Endothelial cell of umbilical vein (primary cell): ENCODE data around the gene NUDT9. TPM values are rescaled to one million over a fixed set of nuclear protein-coding genes. Genes with fewer than 3 reads are reported as not detected.
"Not testable (repeated sequence)": the region's sequence is repeated elsewhere in the genome, so short reads cannot be mapped to it uniquely, and the experiment has no call there.

Source experiments
- BruUV-seq: library from RNA; stranded (reverse); fragments of 400-500 nt; replicated peaks from 2 replicates; lab custom pipeline; 2021; lab: Mats Ljungman, UMichigan
- CTCF ChIA-PET: fragments of 300-600, 350-600 bp; sonication (Branson Sonifier 250); formaldehyde crosslinking; loops from one replicate; lab custom pipeline; 2021; ENCODE audit warnings: antibody characterized with exemption, inconsistent platforms; lab: Charles Lee
- POLR2A ChIA-PET: fragments of 300-600, 350-600 bp; sonication (Branson Sonifier 250); formaldehyde crosslinking; loops from one replicate; lab custom pipeline; 2021; ENCODE audit warnings: antibody characterized with exemption, inconsistent platforms; lab: Charles Lee
- DNase-seq: peaks from one replicate; pipeline ENCODE4 v3.0.0-alpha.2; 2011; ENCODE audit warnings: low read depth, low spot score
- FAIRE-seq: peaks from 2 replicates; lab custom pipeline; 2011; peaks lifted over from hg19 to GRCh38; lab: Jason Lieb, UNC
- H2AFZ ChIP-seq: 2 replicates; pipeline ENCODE4 v1.6.0; 2012; ENCODE audit warnings: low read depth, low read length, control low read depth, inconsistent platforms
- H3K27ac ChIP-seq: 2 replicates; pipeline ENCODE4 v1.5.1; 2011; ENCODE audit warnings: low read depth, mild to moderate bottlenecking, control low read depth, low read length, moderate library complexity; ENCODE audit not compliant: insufficient read depth
- H3K27me3 ChIP-seq, 2 experiments: 2 replicates each; pipeline versions ENCODE4 v1.6.0 to v1.6.1; 2011; ENCODE audit warnings: low read length in 2 of 2, mixed read lengths in 1 of 2; ENCODE audit not compliant: control insufficient read depth in 2 of 2, insufficient read depth in 2 of 2
- H3K36me3 ChIP-seq, 2 experiments: 2 replicates in 1 of 2; 3 replicates in 1 of 2; pipeline ENCODE4 v1.5.1; 2011; ENCODE audit warnings: low read length in 2 of 2, mild to moderate bottlenecking in 1 of 2, moderate library complexity in 1 of 2; ENCODE audit not compliant: control insufficient read depth in 2 of 2, insufficient read depth in 2 of 2; ENCODE audit errors: extremely low read depth in 1 of 2
- H3K4me1 ChIP-seq: 3 replicates; pipeline ENCODE4 v1.5.1; 2011; ENCODE audit warnings: mild to moderate bottlenecking, low read length; ENCODE audit not compliant: control insufficient read depth, insufficient read depth; ENCODE audit errors: extremely low read depth
- H3K4me2 ChIP-seq: 2 replicates; pipeline ENCODE4 v1.6.1; 2011; ENCODE audit warnings: low read length, control low read depth, mixed read lengths; ENCODE audit not compliant: insufficient read depth
- H3K4me3 ChIP-seq, 3 experiments: fragments of 200-600 bp in 1 of 3; sonication (generic), shearing (Covaris generic) in 1 of 3; replicated peaks in 1 of 3; 2 replicates each; pipeline ENCODE4 v1.5.1; 2011 to 2016; ENCODE audit warnings: control low read depth in 3 of 3, low read length in 3 of 3, mild to moderate bottlenecking in 2 of 3, inconsistent platforms in 1 of 3, low read depth in 1 of 3, moderate library complexity in 1 of 3; ENCODE audit not compliant: insufficient read depth in 1 of 3
- H3K79me2 ChIP-seq: 2 replicates; pipeline ENCODE4 v1.6.0; 2012; ENCODE audit warnings: low read length, inconsistent platforms; ENCODE audit not compliant: control insufficient read depth, insufficient read depth
- H3K9ac ChIP-seq: replicated peaks from 2 replicates; pipeline ENCODE3; 2011; ENCODE audit warnings: low read length, control low read depth; ENCODE audit not compliant: insufficient read depth; ENCODE audit errors: extremely low read depth
- H3K9me1 ChIP-seq: replicated peaks from 3 replicates; pipeline ENCODE4 v1.6.0; 2011; ENCODE audit warnings: mild to moderate bottlenecking, low read length; ENCODE audit not compliant: control insufficient read depth, insufficient read depth; ENCODE audit errors: extremely low read depth
- H3K9me3 ChIP-seq: replicated peaks from 2 replicates; pipeline ENCODE4 v1.5.1; 2012; ENCODE audit warnings: low read length, inconsistent platforms; ENCODE audit not compliant: control insufficient read depth, insufficient read depth
- H4K20me1 ChIP-seq: replicated peaks from 2 replicates; pipeline ENCODE3; 2011; ENCODE audit warnings: mild to moderate bottlenecking, low read length; ENCODE audit not compliant: control insufficient read depth, insufficient read depth; ENCODE audit errors: extremely low read depth
- CTCF ChIP-seq, 2 donors: IDR thresholded peaks; 1 replicate in 1 of 2; 2 replicates in 1 of 2; pipeline ENCODE4 v1.5.1; 2011; ENCODE audit warnings: low read length in 2 of 2, mild to moderate bottlenecking in 2 of 2, moderate library complexity in 2 of 2, control low read depth in 1 of 2, inconsistent platforms in 1 of 2, low read depth in 1 of 2; ENCODE audit not compliant: insufficient read depth in 1 of 2; ENCODE audit errors: extremely low read depth in 1 of 2
- EZH2 ChIP-seq: IDR thresholded peaks from 2 replicates; pipeline ENCODE4 v1.6.1; 2012; ENCODE audit warnings: borderline replicate concordance, low read depth, mild to moderate bottlenecking, moderate library complexity, low read length, inconsistent platforms; ENCODE audit not compliant: severe bottlenecking
- JUN ChIP-seq: IDR thresholded peaks from 2 replicates; pipeline ENCODE4 v1.6.1; 2011; ENCODE audit warnings: borderline replicate concordance, low read depth; ENCODE audit not compliant: insufficient read length, insufficient read depth
- MAX ChIP-seq: IDR thresholded peaks from 2 replicates; pipeline ENCODE4 v1.6.1; 2011; ENCODE audit not compliant: insufficient read depth, insufficient read length
- MYC ChIP-seq: IDR thresholded peaks from one replicate; pipeline ENCODE4 v1.6.1; 2011; ENCODE audit warnings: mild to moderate bottlenecking, low read depth, low read length
- POLR2AphosphoS5 ChIP-seq: IDR thresholded peaks from 2 replicates; pipeline ENCODE4 v1.6.1; 2012; ENCODE audit warnings: low read depth, mild to moderate bottlenecking, control low read depth, low read length, moderate library complexity; ENCODE audit not compliant: insufficient read depth
- dilution Hi-C: fragments of 300-500 bp; cut with MboI; formaldehyde crosslinking; loops from one replicate; pipeline ENCODE4 v1.15.0; 2019; ENCODE audit warnings: low sequenced_read_pairs; ENCODE audit not compliant: extremely low pct_ligation_motif_present
- intact Hi-C: fragments of 100-400 bp; cut with micrococcal nuclease; formaldehyde crosslinking; loops from one replicate; pipeline ENCODE4 v1.10.0; 2022
- polyA plus RNA-seq, 4 experiments: library from polyadenylated mRNA; depleted of rRNA in 3 of 4; stranded (reverse) in 3 of 4; unstranded in 1 of 4; fragments of >200 nt; gene quantifications; 2 replicates each; pipeline versions ENCODE4 v1.2.1 to v1.2.3, GENCODE V29; 2011 to 2012; ENCODE audit warnings: missing spikeins in 1 of 4
- total RNA-seq: library from RNA; stranded (reverse); gene quantifications from 2 replicates; pipeline ENCODE4 v1.2.3, GENCODE V29; 2021

Gene NUDT9
- total and polyA plus RNA-seq, 2 donors (not counting 3 experiments of a cell fraction or from before 2014, with no cell fraction given): 15.3 to 25.0 TPM

- no peaks in the 10 kb centered on the region for H3K9me1 ChIP-seq
- no peak for TF ChIP-seq CTCF (IDR thresholded peaks at IDR 0.05; ENCODE audit: extremely low read depth in 1 of 2, insufficient read depth in 1 of 2, low read depth in 1 of 2, low read length in 2 of 2)
- TF ChIP-seq MAX: no peak
- no peak for TF ChIP-seq POLR2AphosphoS5
- no peak for TF ChIP-seq MYC
- TF ChIP-seq EZH2: no peak
- no peak for TF ChIP-seq JUN
- no peak overlapping the region for H3K4me3 ChIP-seq
- no peak overlapping the region for H2AFZ ChIP-seq
- no peak overlapping the region for H3K4me2 ChIP-seq
- intact Hi-C loops: no loop called here
- no peaks in the 10 kb centered on the region for H3K27me3 ChIP-seq
- CTCF ChIA-PET: no interaction called here
- DNase-seq (no peak), FAIRE-seq (no peak)
- H3K36me3 ChIP-seq: no peaks in the 10 kb centered on the region
- POLR2A ChIA-PET: no interaction called here
- H3K9ac ChIP-seq: no peak overlapping the region
- no peak overlapping the region for H3K27ac ChIP-seq
- no peaks in the 10 kb centered on the region for H3K9me3 ChIP-seq
- H4K20me1 ChIP-seq: no peaks in the 10 kb centered on the region
- no TSS peak for BruUV-seq
- dilution Hi-C loops: no loop called here
- no peaks in the 10 kb centered on the region for H3K4me1 ChIP-seq
- H3K79me2 ChIP-seq: no peaks in the 10 kb centered on the region
Observed at GRCh38 chr4:87481377-87481776, 59.0 kb downstream of the NUDT9 start.

- BruUV-seq, dilution Hi-C loops, H3K4me1 ChIP-seq, H3K9ac ChIP-seq, H3K4me2 ChIP-seq, H3K36me3 ChIP-seq, DNase-seq, H3K9me3 ChIP-seq, POLR2A ChIA-PET, H3K27me3 ChIP-seq, H3K4me3 ChIP-seq, FAIRE-seq, H4K20me1 ChIP-seq, intact Hi-C loops, H3K27ac ChIP-seq, H2AFZ ChIP-seq, H3K79me2 ChIP-seq, H3K9me1 ChIP-seq: not testable (repeated sequence)
- CTCF ChIA-PET: interaction anchor here (1.2 kb wide), 1 partner anchor 16 kb away, joined by 6 read pairs; no protein-coding TSS in a partner anchor
Observed at GRCh38 chr4:87483247-87483646, 60.9 kb downstream of the NUDT9 start.

- intact Hi-C loops, H4K20me1 ChIP-seq, FAIRE-seq, H3K9me3 ChIP-seq, H3K9ac ChIP-seq, H3K27me3 ChIP-seq, H3K27ac ChIP-seq, H3K9me1 ChIP-seq, POLR2A ChIA-PET, H3K79me2 ChIP-seq, H3K4me3 ChIP-seq, H3K4me2 ChIP-seq, DNase-seq, dilution Hi-C loops, H2AFZ ChIP-seq, BruUV-seq, H3K36me3 ChIP-seq, H3K4me1 ChIP-seq: not testable (repeated sequence)
- CTCF ChIA-PET: interaction anchor here (1.0 to 1.5 kb wide), 4 partner anchors 9 to 545 kb away, joined by 3 to 6 read pairs (median 3); no protein-coding TSS in a partner anchor
Observed at GRCh38 chr4:87488666-87489065, 66.3 kb downstream of the NUDT9 start.
